SK-N-SH (cell line): ENCODE results near the gene FRMD4B.

Source experiments
- JUND ChIP-seq: IDR thresholded peaks from 2 replicates; pipeline ENCODE4 v1.4.0; 2012
- NFIC ChIP-seq: IDR thresholded peaks from 2 replicates; pipeline ENCODE4 v1.4.0; 2012; ENCODE audit warnings: borderline replicate concordance
- POLR2AphosphoS5 ChIP-seq: IDR thresholded peaks from 2 replicates; pipeline ENCODE4 v1.6.1; 2012; ENCODE audit warnings: low read depth, low read length
- RAD21 ChIP-seq: IDR thresholded peaks from 2 replicates; pipeline ENCODE4 v1.6.1; 2012; ENCODE audit warnings: mild to moderate bottlenecking, low read length
- RCOR1 ChIP-seq: fragments of 150-350 bp; IDR thresholded peaks from 2 replicates; pipeline ENCODE4 v1.6.1; 2017; ENCODE audit warnings: antibody characterized with exemption, low read length
- TAF1 ChIP-seq: IDR thresholded peaks from 2 replicates; pipeline ENCODE4 v1.6.1; 2012; ENCODE audit warnings: low read depth, mild to moderate bottlenecking, low read length, moderate library complexity, borderline replicate concordance
- TEAD4 ChIP-seq: IDR thresholded peaks from 2 replicates; pipeline ENCODE4 v1.4.0; 2012; ENCODE audit warnings: mild to moderate bottlenecking, borderline replicate concordance; ENCODE audit not compliant: insufficient read depth
- YY1 ChIP-seq: IDR thresholded peaks from 2 replicates; pipeline ENCODE4 v1.4.0; 2012; ENCODE audit warnings: low read depth, mild to moderate bottlenecking
- TF ChIP-seq, protein P1 (sequence below): fragments of 200-600 bp; sonication (generic); IDR thresholded peaks from 2 replicates; pipeline ENCODE4 v1.6.1; 2017; ENCODE audit warnings: antibody characterized with exemption, mild to moderate bottlenecking, moderate library complexity
- TF ChIP-seq, protein P2 (sequence below): IDR thresholded peaks from 2 replicates; pipeline ENCODE4 v1.6.1; 2012; ENCODE audit warnings: mild to moderate bottlenecking, low read depth, low read length, moderate library complexity
- TF ChIP-seq, protein P3 (sequence below): IDR thresholded peaks from 2 replicates; pipeline ENCODE4 v1.4.0; 2012; ENCODE audit warnings: low read depth, borderline replicate concordance

DNA sequence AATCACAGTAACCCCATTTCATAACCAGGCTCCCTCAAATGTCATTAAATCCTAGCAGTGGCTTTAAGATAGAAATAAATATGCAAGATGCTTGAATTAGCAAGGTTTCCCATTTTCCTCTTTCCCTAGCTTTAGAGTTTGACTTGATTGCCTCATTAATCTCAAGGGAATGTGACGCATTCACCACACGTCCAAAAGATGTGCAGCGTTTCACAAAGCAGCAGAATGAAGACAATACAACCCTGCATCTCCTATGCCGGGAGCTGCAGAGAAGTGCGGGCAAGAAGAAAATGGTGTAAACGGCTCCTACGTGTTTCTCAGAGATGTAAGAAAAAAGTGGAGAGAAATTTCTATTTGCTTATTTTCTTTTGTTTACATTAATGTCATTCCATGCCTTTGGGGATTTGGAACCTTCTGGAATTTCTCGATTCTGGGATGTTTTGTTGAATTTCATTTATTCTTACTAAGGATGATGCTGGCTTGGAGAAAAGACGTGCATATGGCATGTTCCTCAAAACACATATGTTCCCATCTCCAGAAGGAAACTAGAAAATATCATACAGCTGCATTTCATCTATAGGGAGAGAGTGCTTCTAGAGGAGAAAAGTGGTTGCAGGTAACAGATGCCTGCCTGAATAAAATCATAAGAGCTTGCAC, 27.8 kb upstream of the FRMD4B start:
- TF ChIP-seq, protein P1, sequence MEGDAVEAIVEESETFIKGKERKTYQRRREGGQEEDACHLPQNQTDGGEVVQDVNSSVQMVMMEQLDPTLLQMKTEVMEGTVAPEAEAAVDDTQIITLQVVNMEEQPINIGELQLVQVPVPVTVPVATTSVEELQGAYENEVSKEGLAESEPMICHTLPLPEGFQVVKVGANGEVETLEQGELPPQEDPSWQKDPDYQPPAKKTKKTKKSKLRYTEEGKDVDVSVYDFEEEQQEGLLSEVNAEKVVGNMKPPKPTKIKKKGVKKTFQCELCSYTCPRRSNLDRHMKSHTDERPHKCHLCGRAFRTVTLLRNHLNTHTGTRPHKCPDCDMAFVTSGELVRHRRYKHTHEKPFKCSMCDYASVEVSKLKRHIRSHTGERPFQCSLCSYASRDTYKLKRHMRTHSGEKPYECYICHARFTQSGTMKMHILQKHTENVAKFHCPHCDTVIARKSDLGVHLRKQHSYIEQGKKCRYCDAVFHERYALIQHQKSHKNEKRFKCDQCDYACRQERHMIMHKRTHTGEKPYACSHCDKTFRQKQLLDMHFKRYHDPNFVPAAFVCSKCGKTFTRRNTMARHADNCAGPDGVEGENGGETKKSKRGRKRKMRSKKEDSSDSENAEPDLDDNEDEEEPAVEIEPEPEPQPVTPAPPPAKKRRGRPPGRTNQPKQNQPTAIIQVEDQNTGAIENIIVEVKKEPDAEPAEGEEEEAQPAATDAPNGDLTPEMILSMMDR, result no peak
- TF ChIP-seq RCOR1, result no peak
- TF ChIP-seq YY1, result no peak
- TF ChIP-seq, protein P2, sequence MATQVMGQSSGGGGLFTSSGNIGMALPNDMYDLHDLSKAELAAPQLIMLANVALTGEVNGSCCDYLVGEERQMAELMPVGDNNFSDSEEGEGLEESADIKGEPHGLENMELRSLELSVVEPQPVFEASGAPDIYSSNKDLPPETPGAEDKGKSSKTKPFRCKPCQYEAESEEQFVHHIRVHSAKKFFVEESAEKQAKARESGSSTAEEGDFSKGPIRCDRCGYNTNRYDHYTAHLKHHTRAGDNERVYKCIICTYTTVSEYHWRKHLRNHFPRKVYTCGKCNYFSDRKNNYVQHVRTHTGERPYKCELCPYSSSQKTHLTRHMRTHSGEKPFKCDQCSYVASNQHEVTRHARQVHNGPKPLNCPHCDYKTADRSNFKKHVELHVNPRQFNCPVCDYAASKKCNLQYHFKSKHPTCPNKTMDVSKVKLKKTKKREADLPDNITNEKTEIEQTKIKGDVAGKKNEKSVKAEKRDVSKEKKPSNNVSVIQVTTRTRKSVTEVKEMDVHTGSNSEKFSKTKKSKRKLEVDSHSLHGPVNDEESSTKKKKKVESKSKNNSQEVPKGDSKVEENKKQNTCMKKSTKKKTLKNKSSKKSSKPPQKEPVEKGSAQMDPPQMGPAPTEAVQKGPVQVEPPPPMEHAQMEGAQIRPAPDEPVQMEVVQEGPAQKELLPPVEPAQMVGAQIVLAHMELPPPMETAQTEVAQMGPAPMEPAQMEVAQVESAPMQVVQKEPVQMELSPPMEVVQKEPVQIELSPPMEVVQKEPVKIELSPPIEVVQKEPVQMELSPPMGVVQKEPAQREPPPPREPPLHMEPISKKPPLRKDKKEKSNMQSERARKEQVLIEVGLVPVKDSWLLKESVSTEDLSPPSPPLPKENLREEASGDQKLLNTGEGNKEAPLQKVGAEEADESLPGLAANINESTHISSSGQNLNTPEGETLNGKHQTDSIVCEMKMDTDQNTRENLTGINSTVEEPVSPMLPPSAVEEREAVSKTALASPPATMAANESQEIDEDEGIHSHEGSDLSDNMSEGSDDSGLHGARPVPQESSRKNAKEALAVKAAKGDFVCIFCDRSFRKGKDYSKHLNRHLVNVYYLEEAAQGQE, result no peak
- TF ChIP-seq POLR2AphosphoS5, result no peak
- no peak for TF ChIP-seq TEAD4
- TF ChIP-seq RAD21, result no peak
- TF ChIP-seq JUND, result no peak
- TF ChIP-seq, protein P3, sequence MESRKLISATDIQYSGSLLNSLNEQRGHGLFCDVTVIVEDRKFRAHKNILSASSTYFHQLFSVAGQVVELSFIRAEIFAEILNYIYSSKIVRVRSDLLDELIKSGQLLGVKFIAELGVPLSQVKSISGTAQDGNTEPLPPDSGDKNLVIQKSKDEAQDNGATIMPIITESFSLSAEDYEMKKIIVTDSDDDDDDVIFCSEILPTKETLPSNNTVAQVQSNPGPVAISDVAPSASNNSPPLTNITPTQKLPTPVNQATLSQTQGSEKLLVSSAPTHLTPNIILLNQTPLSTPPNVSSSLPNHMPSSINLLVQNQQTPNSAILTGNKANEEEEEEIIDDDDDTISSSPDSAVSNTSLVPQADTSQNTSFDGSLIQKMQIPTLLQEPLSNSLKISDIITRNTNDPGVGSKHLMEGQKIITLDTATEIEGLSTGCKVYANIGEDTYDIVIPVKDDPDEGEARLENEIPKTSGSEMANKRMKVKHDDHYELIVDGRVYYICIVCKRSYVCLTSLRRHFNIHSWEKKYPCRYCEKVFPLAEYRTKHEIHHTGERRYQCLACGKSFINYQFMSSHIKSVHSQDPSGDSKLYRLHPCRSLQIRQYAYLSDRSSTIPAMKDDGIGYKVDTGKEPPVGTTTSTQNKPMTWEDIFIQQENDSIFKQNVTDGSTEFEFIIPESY, result no peak
- TF ChIP-seq TAF1, result no peak
- TF ChIP-seq NFIC, result no peak
